Fibroblast of pulmonary artery (primary cell): ENCODE data around the gene GULP1.

ENCODE experiments used
- DNase-seq: peaks from one replicate; pipeline ENCODE4 v3.0.0-alpha.2; 2010; ENCODE audit warnings: low read depth
- H3K4me3 ChIP-seq: replicated peaks from 2 replicates; pipeline ENCODE4 v1.5.1; 2011; ENCODE audit warnings: low read depth, mild to moderate bottlenecking, control low read depth, low read length, moderate library complexity
- CTCF ChIP-seq: IDR thresholded peaks from 2 replicates; pipeline ENCODE4 v1.5.1; 2011; ENCODE audit warnings: mild to moderate bottlenecking, control low read depth, low read length, inconsistent platforms; ENCODE audit errors: missing control alignments

The GULP1 gene

GRCh38 chr2:188367164-188367563, 75.5 kb downstream of the GULP1 start:
- H3K4me3 ChIP-seq, result no peak overlapping the region

GRCh38 chr2:188369365-188369764, 77.7 kb downstream of the GULP1 start:
- peak; percentile 77 for DNase-seq
- no peak overlapping the region for H3K4me3 ChIP-seq
- peak; percentile 88 for TF ChIP-seq CTCF

More at GRCh38 chr2:188367164-188367563, 75.5 kb downstream of the GULP1 start:
- no peak for TF ChIP-seq CTCF
- no peak for DNase-seq

DNA sequence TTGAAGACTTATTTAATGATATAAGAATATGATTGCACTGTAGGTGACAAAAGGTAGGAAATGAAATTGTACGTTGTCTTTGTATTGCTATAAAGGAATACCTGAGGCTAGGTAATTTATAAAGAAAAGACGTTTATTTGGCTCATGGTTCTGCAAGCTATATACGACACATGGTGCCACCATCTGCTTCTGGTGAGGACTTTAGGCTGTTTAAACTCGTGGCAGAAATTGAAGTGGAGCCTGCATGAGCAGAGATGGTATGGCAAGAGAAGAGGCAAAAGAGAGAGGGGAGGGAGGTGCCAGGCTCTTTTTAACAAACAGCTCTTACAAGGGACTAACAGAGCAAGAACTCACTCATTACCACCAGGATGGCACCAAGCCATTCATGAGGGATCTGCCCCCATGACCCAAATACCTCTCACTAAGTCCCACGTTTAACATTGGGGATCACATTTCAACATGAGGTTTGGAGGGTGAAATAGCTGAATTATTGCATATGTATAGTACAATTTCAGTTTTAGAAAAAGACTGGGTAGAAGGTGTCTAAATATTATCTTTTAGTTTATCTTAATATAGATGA, 86.8 kb downstream of the GULP1 start:
- TF ChIP-seq CTCF, result no peak
- H3K4me3 ChIP-seq, result no peak overlapping the region
- no peak for DNase-seq

GRCh38 chr2:188379748-188380147, 88.1 kb downstream of the GULP1 start:
- DNase-seq, result no peak
- TF ChIP-seq CTCF, result no peak
- H3K4me3 ChIP-seq, result no peak overlapping the region

GRCh38 chr2:188380280-188380679, 88.6 kb downstream of the GULP1 start:
- H3K4me3 ChIP-seq, result no peak overlapping the region
- DNase-seq, result no peak
- TF ChIP-seq CTCF, result no peak

DNA sequence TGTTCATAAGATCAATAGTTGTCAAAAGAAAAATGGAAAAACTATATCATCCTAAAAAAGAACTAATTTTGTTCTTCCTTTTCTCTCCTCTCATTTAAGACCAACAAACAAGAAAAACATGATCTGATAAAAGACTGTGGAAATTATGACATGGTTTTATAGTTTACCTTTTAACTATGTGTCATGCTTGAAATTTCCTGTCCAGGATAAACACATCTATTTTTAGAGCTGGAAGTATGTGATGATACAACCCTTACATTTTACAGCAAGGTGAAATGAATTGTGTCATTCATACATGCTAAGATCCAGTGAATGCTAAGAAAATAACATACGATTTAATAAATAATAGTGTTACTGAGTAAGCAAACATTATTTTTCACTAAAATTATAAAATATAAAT, 89.9 kb downstream of the GULP1 start:
- TF ChIP-seq CTCF, result no peak
- no peak overlapping the region for H3K4me3 ChIP-seq
- peak; percentile 48 for DNase-seq

GRCh38 chr2:188382107-188382506, 90.4 kb downstream of the GULP1 start:
- no peak for DNase-seq
- TF ChIP-seq CTCF, result no peak
- H3K4me3 ChIP-seq, result no peak overlapping the region
